Measurements from ENCODE around the gene IRX4. TPM values are rescaled to one million over a fixed set of nuclear protein-coding genes. Genes with fewer than 3 reads are reported as not detected.

The IRX4 gene
- total RNA-seq, 1 experiment from 2014 or later, result not detected

DNA sequence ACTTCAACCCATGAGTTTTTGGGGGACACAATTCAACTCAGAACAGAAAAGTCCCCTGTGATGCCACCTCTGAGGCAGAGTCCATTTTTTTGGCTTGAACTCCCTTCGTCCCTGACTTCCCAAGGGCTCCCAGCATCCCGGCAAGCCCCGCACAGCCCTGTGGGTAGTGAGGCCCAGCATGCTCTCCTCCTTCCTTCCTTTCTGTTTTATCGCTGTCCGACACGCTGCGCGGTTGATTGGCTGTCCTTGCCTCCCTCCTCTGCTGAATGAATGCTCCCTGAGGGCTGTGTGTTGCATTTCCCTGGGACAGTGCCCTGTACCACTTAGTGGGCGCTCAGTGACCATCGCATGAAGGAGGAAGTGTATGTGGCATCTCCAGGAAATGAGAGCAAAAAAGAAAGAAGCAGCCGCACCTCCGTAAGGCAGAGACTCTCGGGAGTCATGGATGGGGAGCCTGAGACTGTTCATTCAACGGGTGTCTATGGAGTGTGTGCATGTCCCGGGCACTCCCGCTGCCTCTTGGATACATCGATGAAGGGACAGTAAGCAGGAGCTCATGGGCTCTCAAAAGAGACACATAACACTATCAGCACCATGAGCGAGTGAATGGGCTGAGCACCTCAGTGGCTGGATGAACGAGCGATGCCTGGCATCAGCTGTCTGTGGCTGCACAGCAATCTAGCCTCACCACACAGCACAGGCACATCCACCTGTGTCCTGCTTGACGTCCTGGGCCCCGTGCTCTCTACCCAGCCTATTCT, 10.1 kb upstream of the IRX4 start:
- DNase-seq (ENCODE audit: low read depth), result no peak

DNA sequence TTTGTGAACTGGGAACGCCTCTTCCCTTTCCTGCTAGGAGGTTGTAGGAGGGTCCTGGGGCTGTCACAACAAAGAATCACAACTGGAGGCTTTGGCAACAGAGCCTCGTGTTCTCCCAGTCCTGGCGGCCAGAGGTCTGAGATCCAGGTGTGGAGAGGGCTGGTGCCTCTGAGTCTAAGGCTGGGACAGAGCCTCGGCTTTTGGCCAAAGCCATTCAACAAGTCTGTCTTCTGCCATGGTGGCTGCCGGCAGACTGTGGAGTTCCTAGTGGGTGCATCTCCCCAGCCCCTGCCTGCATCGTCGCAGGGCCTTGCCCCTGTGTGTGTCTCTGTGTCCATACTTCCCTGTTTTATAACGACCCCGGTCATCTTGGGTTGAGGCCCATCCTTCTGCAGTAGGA, 9.5 kb upstream of the IRX4 start:
- DNase-seq (ENCODE audit: low read depth), result no peak

- no peak for DNase-seq (ENCODE audit: low read depth)
Observed at GRCh38 chr5:1891391-1891790, 8.7 kb upstream of the IRX4 start.

DNA sequence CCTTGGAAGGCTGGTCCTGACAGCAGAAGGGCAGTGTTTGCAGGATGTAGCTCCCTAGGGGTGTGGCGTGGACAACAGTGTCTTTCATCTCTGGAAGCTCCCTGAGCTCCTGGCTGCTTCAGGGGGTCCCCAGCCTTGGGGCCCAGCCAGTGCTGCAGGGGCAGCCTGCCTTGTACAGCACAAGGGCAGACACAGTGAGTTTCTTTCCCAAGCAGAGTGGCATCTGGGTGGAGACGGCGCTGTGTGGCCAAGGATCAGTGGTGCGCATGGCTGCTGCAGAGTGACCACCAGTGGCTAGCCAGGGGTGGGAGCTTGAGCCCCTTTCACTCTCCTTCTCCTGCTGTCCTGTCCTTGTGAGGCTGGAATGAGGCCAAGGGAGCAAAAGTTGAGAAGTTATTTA, 7.6 kb upstream of the IRX4 start:
- DNase-seq (ENCODE audit: low read depth), result no peak

DNA sequence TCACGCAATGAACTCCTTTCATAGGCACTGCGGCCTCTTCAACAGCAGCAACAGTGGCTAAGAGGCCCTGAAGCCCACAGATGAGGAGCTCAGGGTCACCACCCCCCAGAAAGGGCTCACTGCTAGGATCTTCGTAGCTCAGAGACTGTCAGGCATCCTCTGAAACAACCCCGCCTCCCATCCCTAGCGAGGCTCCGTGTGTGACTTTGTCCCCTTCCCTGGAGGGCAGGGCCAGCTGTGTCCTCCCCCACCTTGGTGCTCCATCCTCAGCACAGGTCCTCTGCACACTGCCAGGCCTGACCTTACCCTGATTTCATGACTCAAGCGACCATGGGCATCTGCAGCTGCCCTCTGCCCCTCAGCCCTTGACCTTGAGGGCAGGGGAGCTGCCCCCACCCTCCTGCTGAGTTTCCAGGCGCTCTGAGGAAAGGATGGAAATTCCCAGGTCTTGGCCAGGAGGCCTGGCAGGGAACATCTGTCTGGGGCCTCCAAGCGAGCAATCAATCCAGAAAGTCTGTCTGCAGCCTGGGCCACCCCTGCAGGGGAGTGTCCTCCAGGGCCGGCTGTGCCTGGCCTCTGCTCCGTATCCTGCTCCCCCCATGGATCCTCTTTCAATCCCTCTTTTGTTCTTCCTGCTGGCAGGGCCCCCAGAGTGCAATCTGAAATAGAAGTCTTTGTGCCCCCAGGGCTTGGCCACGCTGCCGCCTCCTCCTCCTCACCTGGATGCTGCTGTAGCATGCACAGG, 6.8 kb upstream of the IRX4 start:
- no peak for DNase-seq (ENCODE audit: low read depth)

DNA sequence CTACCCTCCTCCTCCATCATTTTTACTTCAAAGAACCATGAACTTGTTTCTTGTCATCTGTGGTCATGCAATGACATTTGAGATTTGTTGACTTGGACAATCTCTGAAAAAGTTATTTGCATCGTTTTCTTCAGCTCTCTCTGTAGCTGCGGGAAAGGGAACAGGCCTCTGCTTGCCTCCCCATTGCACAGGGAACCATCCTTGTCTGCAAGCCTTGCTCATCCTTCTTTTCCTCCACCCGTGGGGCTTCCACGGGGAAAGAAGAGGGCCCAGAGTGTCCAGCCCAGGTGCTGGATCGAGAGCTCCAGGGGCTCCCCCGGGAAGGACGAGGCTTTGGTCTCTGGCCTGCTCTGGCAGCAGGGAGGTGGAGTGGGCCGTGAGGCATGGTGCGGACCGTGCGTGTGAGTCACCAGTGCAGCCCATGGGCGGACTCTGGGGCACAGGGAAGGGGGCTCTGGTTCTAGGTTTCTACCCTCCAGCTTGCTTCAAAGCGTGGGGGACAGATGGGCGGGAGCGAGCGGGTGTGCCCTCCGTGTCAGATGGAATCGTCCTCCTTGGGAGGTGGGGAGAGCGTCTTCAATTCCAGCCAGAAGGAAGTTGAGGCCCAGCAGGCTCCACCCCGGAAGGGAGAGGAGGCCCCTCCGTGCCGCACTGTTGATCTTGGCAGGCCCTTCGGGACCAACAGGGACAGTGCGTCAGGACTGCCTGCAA, 6.0 kb upstream of the IRX4 start:
- no peak for DNase-seq (ENCODE audit: low read depth)

- DNase-seq (ENCODE audit: low read depth), result no peak
Observed at GRCh38 chr5:1887588-1888360, 5.0 kb upstream of the IRX4 start.

DNA sequence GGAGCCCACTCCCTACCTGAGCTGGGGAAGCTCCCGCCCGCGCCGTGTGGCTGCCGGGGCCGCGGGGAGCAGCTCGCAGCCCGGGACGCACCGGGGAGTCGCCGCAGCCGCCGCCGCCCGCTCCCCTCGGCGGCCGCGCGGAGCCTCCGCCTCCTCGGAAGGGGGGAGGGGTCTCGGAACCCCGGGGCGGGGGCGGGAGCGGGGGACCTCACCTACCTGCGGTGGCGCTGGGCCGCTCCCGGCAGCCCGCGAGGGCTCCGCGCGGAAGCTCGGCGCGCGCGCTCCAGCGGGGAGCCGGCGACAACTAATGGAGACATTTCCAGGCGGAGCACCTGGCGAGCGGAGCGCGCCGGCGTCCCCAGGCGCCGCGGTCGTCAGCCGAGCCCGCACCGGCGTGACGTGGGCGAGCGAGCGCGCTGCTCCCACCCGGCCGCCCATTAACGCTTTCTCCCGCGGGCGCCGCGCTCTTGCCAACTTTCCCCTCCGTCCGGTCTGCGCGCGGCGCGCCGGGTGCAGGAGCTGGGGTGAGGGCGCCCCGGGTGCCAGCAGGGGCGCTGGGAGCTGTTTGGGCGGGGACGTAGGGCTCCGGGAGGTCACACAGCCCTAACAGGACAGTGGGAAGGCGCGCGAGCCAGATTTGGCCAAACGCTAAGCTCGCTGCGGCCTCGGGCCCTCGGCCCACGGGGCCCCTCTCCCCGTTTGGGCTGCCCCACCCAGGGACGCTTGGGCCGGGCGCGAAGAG, 4.3 kb upstream of the IRX4 start:
- DNase-seq (ENCODE audit: low read depth), result no peak

DNA sequence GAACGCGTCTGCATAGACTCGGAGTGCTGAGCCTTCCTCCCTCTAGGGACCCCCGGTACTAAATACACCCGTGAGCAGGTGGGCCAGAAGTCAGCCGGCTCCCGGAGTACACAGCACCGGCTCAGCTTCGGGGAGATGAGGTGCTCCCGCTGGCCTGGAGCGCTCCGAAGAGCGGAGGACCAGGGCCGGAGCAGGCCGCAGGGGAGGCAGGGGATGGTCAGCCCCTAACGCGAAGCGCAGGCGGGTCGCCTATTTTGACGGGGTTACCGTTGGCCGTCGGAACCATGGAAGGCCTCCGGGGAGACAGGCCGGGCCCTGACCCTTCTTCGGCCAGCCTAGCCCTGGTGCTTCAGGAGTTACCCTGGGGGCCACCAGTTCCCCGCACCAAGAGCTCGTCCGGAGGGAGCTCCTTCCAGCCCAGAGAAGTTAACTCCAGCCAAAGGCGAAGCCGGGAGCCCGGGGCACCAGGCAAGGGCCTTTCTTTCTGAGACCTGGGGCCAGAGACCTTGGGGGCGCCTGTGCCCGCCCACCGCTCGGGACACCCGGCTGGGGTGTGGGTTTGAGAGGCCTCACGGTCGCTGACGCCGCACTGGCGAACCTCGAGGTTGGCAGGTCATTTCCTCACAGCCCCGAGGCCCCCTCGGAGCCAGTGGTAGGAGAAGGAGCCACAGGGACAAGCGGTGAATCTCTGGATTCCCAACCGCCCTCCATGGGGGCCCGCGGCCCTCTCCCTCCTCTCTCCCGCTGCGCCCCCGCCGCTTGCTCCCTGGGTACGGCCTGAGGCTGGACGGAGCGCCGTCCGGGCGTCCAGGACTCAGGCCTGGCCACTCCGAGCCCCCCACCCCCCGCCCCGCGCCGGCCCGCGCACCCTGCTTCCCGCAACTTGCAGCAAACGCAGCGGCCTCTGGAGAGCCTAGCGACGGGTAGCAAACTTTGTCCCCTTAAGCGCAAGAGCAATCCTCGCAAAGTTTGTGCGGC, 3.4 kb upstream of the IRX4 start:
- no peak for DNase-seq (ENCODE audit: low read depth)

DNA sequence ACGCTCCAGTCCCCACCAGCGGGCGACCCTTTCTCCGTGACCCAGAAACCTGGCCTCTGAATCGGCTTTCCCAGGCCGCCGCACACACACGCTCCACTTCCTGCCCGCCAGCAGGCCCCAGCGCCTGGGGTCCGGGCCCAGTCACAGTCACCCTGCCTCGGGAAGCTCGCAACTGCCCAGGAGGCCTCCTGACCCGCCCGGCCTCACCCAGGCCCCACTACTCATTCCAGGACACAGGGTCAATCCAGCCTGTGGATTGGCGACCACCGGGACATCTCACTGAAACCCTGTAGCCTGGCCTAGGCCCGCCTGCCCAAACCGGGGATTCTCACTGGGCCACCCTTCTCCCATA, 2.7 kb upstream of the IRX4 start:
- no peak for DNase-seq (ENCODE audit: low read depth)

GRCh38 chr5:1884678-1885403, 2.1 kb upstream of the IRX4 start:
- no peak for DNase-seq (ENCODE audit: low read depth)

GRCh38 chr5:1883925-1884677, 1.4 kb upstream of the IRX4 start:
- DNase-seq (ENCODE audit: low read depth), result no peak

DNA sequence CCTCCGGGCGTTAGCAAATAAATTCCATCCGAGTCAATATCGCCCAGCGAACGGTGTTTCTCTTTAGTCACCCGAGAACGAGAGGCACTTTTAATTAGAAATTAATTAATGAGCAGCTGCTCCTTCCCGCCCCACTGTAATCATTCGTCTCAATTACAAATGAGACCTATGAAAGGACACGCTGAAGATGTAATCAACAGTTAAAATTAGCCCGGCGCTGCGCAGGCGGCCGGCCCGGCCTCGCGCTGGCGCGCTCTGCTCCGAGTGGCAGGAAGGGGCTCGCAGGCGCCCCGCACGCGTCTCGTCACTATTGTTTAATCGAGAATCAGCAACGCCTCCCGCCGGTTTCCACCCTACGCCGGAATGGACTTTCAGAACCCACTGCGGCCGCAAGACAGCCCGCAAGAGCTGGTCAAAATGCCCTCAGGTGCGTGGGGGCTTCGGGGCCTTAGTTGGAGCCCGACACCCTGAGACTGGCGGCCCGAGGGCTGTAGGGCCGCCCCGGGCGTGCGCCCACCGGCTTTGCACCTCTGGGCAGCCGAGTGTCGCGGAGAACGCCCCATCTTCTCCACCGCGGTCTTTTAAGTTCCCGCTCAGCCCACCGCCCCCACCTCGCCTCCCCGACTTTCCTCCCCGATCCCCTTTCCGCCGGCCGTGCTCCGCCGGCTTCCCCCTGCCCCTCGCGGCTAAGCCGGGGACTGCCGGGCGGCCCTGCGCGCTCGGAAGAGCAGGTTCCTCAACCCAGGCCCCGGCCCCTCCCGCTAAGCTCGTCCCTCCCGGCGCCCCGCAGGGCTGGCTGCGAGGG, 597 bp upstream of the IRX4 start:
- DNase-seq (ENCODE audit: low read depth), result no peak

GRCh38 chr5:1881731-1882336, 891 bp downstream of the IRX4 start:
- DNase-seq (ENCODE audit: low read depth), result no peak

DNA sequence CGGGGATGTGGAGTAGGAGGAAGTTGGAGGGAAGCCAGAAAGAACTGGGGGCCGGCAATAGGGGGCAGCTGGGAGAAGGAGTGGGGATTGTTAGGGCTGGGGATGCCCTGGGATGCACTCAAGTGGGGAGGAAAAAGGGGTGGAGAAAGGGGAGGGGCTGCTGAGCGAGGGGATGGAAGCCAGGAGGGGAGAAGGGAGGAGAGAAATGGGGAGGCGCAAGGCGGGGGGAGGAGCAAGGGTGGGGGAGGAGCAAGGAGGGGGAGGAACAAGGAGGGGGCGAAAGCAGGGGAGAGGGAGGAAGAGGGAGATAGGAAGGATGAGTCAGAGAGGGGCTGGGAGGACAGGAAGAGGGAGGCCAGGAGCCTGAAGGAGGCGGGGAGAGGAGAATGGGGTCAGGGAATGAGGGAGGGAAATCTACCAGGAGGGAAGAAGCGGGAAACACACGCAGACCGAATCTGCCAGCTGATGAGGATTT, 1.6 kb downstream of the IRX4 start:
- no peak for DNase-seq (ENCODE audit: low read depth)

GRCh38 chr5:1880377-1881025, 2.2 kb downstream of the IRX4 start:
- DNase-seq (ENCODE audit: low read depth), result no peak
